ENCODE results near the gene IFT80.

IFT80 gene

DNA sequence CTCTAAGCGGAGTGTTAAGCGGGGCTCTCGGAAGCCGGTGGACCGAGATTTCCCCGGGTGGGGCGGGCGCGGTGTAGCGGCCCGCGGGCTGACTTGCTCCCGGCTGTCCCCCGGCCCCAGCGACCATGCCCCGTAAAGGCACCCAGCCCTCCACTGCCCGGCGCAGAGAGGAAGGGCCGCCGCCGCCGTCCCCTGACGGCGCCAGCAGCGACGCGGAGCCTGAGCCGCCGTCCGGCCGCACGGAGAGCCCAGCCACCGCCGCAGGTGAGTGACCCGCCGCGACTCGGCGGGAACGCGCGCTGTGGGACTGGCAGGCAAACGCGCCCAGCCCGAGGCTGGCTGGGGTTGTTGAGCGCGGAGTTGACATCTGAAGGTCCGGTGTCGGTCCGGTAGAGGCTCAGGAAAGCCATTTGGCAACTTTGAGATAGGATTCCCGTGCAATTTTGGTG, 1.7 kb upstream of the IFT80 start:
- DNase-seq (ENCODE audit: low spot score), result no peak

DNA sequence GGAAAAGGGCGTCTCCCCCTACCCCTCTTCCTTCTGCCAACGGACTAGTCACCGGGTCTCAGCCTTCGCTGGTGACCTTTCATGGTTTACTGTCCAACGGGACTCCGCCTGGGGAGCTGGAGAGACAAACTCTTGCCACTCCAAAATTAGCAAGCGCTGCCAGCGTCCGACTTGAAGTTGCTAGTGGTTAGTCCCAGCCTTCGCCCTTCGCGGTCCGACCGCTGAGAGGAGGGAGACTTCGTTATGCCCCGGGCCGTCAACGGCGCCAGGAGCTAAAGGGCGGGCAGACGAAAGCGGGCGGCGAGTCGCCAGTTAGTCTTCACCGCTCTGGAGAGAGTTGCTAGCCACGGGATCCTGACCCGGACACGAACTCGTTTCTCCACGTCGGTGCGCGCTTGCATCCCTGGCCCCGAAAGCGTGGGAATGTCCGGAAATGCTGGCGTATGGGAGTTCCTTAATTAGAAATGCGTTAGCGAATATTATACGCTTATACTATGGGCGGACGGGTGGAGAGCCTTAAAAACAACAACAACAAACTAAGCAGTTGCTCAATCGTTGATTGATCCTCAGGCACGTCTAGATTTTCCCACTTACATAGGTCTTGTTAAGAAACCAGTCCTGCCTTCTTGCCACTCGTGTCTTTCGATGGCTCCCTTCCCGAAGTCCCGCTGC, 1.1 kb upstream of the IFT80 start:
- DNase-seq (ENCODE audit: low spot score), result peak; percentile 34

DNA sequence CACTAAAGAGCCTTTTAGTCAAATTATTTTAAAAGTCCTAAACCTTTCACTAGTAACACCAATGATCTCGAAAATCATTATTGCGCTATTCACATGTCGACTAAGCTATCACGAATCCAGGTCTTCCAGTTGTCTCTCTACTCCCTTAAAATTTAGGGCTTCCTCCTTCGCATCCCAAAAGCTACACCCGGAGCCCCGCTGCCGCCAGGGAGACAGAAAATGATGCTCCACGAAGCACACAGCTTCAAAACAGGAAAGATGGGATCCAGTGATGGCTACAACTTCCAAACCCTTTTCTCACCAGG, 253 bp downstream of the IFT80 start:
- no peak for DNase-seq (ENCODE audit: low spot score)

GRCh38 chr3:160395297-160395696, 3.7 kb downstream of the IFT80 start:
- DNase-seq (ENCODE audit: low spot score), result no peak

DNA sequence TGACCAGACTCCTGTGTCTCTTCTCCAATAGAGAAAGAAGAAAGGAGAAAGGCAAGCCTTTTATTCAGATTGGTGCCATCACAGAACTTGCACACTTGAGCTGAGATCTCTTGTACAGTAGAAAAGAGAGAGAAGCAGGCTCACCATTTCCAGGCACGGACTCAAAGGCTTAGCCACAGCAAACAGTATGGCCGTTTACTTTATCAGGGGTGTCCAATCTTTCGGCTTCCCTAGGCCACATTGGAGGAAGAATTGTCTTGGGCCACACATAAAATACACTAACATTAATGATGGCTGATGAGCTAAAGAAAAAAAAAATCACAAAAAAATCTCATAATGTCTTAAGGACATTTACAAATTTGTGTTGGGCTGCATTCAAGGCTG, 5.0 kb downstream of the IFT80 start:
- no peak for DNase-seq (ENCODE audit: low spot score)

DNA sequence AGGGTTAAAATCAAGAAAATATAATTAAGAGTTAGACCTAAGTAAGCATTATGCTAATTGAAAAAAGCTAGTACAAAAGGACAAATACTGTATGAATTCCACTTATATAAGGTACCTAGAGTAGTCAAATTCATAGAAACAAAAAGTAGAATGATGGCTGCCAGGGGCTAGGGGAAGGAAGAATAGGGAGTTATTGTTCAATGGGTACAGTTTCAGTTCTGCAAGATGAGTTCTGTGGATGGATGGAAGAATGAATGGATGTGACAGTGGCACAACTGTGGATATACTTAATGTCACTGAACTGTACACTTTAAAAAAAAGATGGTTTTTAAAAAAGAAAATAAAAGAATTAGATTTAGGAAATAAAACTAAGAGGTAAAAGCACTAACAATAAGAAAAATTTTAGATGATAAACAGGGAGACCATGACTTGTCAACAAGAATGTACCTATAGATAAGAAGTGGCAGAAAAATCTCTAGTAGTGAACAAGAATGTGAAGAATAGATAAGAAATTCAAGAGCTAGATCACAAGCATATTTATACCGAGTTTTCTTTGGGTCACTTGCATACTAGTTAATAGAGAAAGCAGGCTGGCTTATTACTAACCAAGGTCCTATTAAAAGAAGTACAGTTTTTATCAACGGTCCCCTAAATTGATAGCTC, 5.5 kb downstream of the IFT80 start:
- DNase-seq (ENCODE audit: low spot score), result no peak

GRCh38 chr3:160392798-160393197, 6.2 kb downstream of the IFT80 start:
- DNase-seq (ENCODE audit: low spot score), result no peak

- no peak for DNase-seq (ENCODE audit: low spot score)
Measured at GRCh38 chr3:160390565-160391138, 8.4 kb downstream of the IFT80 start.

DNA sequence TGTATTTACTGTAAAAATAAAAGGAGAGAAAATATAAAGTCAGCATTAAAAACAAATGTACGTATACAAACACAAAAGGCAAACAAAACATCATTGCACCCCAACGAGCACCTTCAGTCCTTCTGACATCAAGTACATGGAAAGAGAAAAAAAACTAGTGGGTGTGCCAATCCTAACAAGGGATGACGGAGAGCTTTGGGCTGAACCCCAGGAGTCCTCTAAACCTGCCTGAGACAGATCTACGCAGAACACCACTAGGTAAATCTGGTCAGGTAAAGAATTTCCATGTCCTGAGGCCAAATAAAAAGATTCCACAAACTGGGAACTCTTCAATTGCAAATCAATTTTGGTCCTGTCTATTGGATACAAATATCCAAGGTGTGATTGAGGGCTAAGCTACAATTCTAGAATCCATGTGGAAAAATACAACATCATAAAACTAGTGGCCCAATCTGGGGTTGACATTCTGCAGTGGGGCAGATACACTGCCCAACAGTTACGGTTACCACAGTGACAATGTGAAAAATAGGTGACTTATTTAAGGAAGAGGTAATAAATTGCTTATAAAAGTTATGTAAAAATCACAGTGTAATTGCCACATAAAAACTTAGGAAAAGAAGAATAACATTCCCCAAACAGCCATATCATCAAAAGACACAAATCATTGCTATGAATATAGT, 14.2 kb downstream of the IFT80 start:
- DNase-seq (ENCODE audit: low spot score), result no peak

DNA sequence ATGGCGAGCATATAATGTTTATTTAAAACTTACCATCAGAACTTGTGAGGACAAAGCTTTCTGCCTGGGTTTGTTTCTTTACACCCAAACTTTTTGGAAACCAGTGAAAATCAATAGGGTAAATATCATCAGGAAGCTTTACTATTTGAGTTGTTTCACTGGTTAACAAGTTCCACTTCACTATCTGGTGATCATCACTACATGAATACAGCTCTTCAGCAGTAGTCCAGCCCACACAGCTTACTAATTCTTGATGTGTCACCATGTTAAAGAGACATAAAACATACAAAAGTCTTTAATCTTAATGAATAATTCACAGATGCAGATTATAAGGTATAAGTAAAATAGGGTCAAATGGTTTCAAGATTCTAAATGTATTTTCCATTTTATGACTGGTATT, 17.6 kb downstream of the IFT80 start:
- no peak for DNase-seq (ENCODE audit: low spot score)

DNA sequence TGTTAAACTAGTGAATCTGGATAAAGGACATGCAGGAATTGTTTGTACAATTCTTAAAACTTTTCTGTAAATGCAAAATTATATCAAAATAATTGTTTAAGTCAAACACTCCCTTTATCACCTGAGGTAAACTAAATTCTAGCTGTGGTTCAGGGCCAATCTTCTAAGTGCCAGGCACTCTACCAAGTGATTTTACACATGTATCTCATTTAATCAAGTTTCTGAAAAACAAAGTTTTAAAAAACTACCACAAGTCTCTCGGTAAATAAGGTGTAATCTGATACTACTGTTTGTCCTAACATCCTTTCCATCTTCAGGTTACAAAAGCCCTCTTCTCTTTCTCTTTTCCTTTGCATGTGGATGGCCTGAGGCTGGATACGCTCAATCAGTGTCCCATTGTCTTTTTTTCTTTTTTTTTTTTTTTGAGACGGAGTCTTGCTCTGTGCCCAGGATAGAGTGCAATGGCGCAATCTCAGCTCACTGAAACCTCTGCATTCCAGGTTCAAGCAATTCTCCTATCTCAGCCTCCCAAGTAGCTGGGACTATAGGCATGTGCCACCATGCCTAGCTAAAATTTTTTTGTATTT, 19.3 kb downstream of the IFT80 start:
- DNase-seq (ENCODE audit: low spot score), result no peak

DNA sequence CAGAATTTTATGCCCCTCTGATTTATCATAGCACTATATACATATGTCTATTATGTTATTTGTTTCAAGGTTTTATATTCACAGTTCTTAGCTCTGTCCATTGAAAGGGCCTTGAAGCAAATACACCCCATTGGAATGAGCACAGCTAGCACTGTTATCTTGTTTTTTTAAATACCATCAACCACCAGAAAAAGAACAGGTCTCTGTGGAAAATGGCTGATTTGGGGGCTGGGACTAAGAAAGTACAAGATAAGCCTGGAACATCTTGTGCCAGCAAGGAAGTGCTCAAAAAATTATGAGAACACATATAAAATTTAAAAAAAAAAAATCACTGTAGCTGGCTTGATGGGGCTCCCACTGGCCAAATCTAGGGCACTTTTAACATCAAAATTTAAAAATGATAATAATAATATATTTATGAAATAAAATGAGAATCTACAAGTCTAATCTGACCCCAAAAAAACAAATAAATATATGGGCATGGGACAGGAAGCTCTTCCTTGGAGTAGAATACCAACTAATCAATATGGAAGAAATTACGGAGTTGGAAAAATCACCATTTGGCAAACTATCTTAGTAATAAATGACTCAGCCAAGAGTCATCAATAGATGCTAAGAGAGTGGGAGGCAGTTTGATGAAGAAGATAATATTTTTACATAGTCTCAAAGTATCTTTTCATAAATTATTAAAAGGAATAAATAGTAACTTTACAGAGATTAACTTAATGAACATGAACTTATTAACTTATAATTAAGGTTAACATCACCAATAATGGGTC, 20.5 kb downstream of the IFT80 start:
- DNase-seq (ENCODE audit: low spot score), result no peak

DNA sequence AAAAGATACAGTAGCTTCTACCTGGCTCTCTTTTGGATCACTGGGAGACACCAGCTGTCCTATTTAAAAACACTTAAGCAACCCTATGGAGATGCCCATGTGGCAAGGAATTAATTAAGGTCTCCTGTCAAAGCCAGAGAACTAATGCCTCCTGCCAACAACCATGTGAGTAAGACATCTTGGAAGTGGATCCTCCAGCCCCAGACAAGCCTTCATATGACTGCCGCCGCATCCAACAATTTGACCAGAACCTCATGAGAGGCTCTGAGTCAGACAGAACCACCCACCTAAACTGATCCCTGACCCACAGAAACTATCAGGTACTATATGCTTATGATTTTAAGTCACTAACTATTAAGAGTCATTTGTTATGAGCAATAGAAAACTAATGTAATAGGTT, 22.3 kb downstream of the IFT80 start:
- DNase-seq (ENCODE audit: low spot score), result no peak

GRCh38 chr3:160374925-160375324, 24.1 kb downstream of the IFT80 start:
- DNase-seq (ENCODE audit: low spot score), result no peak

GRCh38 chr3:160374472-160374871, 24.6 kb downstream of the IFT80 start:
- DNase-seq (ENCODE audit: low spot score), result no peak

DNA sequence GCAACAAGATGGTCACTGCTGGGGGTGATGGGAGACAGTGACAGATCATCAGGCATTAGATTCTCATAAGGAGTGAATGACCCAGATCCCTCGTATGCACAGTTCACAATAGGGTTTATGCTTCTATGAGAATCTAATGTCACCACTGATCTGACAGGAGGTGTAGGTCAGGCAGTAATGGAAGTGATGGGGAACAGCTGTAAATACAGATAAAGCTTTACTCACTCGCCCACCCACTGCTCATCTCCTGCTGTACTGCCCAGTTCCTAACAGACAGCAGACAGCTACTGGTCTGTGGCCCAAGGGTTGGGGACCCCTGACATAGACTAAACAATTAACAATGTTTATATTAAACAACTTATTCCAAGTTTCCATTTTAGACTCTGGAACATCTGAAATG, 25.4 kb downstream of the IFT80 start:
- DNase-seq (ENCODE audit: low spot score), result no peak

- no peak for DNase-seq (ENCODE audit: low spot score)
Measured at GRCh38 chr3:160372780-160373179, 26.2 kb downstream of the IFT80 start.

DNA sequence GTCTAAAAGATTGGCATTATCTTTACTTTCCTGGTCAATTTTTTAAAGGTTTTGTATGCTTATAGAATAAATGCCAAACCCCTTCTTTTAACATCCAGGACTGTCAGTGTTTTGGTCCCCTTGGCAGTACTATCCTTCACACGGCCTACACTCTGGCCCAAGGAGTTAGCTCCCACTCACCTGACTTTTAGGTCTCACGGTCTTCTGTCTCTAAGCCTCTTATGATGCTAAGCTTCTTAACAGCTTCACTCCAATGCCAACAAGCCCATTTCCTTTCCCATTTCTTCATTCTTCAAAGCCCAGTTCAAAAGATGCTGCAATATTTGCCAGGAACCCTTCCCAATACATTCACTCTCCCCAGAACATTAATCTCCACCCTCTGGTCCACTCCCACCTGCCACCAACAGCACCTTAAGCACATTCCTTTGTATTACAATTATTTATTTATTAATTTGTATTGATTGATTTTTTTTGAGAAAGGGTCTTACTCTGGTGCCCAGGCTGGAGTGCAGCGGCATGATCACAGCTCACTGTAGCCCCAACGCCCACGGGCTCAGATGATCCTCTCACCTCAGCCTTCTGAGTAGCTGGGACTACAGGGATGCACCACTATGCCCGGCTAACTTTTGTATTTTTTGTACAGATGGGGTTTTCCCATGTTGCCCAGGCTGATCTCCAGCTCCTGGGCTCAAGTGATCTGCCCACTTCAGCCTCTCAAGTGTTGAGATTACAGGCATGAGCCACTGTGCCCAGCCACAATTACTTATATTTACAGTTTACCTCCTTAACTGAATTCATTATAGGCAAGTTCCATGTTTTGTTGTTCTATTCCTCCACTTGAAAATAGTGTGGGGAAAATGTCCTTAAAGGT, 27.8 kb downstream of the IFT80 start:
- no peak for DNase-seq (ENCODE audit: low spot score)

- DNase-seq (ENCODE audit: low spot score), result no peak
Measured at GRCh38 chr3:160369784-160370183, 29.2 kb downstream of the IFT80 start.

- no peak for DNase-seq (ENCODE audit: low spot score)
Measured at GRCh38 chr3:160368804-160369203, 30.2 kb downstream of the IFT80 start.
